Measurements from ENCODE around the gene RPAP2.

DNA sequence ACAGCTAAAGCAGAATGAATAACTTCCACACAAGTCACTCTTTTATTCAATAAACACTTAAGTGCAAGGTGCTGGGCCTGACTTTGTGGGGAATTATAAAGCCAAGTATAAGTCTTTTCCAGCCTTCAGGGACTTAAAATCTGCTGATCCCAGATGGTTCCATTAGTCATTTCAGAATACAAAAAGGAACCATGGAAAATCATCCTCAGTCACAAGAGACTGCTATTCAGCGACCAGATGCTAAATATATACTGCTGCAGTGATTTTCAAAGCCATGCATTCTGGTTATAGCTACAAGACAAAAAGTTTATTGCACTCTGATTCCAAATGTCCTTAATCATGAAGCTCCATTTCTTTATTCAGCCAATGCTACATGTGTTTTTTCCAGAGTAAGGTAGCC lies 25.8 kb upstream of the RPAP2 start:
- no peak for TF ChIP-seq ZXDB (tag by site-specific recombination; IDR thresholded peaks at IDR 0.05)
- TF ChIP-seq ZNF138 (tag by site-specific recombination; IDR thresholded peaks at IDR 0.05; ENCODE audit: borderline replicate concordance), result no peak
- TF ChIP-seq ZNF423 (tag by site-specific recombination; IDR thresholded peaks at IDR 0.05), result no peak
- TF ChIP-seq, protein P1, sequence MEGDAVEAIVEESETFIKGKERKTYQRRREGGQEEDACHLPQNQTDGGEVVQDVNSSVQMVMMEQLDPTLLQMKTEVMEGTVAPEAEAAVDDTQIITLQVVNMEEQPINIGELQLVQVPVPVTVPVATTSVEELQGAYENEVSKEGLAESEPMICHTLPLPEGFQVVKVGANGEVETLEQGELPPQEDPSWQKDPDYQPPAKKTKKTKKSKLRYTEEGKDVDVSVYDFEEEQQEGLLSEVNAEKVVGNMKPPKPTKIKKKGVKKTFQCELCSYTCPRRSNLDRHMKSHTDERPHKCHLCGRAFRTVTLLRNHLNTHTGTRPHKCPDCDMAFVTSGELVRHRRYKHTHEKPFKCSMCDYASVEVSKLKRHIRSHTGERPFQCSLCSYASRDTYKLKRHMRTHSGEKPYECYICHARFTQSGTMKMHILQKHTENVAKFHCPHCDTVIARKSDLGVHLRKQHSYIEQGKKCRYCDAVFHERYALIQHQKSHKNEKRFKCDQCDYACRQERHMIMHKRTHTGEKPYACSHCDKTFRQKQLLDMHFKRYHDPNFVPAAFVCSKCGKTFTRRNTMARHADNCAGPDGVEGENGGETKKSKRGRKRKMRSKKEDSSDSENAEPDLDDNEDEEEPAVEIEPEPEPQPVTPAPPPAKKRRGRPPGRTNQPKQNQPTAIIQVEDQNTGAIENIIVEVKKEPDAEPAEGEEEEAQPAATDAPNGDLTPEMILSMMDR (tag by site-specific recombination; IDR thresholded peaks at IDR 0.05), result no peak
- TF ChIP-seq ZNF626 (tag by site-specific recombination; IDR thresholded peaks at IDR 0.05), result no peak
- TF ChIP-seq, protein P2, sequence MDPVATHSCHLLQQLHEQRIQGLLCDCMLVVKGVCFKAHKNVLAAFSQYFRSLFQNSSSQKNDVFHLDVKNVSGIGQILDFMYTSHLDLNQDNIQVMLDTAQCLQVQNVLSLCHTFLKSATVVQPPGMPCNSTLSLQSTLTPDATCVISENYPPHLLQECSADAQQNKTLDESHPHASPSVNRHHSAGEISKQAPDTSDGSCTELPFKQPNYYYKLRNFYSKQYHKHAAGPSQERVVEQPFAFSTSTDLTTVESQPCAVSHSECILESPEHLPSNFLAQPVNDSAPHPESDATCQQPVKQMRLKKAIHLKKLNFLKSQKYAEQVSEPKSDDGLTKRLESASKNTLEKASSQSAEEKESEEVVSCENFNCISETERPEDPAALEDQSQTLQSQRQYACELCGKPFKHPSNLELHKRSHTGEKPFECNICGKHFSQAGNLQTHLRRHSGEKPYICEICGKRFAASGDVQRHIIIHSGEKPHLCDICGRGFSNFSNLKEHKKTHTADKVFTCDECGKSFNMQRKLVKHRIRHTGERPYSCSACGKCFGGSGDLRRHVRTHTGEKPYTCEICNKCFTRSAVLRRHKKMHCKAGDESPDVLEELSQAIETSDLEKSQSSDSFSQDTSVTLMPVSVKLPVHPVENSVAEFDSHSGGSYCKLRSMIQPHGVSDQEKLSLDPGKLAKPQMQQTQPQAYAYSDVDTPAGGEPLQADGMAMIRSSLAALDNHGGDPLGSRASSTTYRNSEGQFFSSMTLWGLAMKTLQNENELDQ (tag by site-specific recombination; IDR thresholded peaks at IDR 0.05; ENCODE audit: low read depth), result no peak
- no peak for TF ChIP-seq GLI4 (tag by site-specific recombination; IDR thresholded peaks at IDR 0.05)
- TF ChIP-seq, protein P3, sequence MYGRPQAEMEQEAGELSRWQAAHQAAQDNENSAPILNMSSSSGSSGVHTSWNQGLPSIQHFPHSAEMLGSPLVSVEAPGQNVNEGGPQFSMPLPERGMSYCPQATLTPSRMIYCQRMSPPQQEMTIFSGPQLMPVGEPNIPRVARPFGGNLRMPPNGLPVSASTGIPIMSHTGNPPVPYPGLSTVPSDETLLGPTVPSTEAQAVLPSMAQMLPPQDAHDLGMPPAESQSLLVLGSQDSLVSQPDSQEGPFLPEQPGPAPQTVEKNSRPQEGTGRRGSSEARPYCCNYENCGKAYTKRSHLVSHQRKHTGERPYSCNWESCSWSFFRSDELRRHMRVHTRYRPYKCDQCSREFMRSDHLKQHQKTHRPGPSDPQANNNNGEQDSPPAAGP (tag by site-specific recombination; IDR thresholded peaks at IDR 0.05), result no peak
- no peak for TF ChIP-seq MZF1 (tag by site-specific recombination; IDR thresholded peaks at IDR 0.05; ENCODE audit: borderline replicate concordance)

Data from HEK293 (cell line).